ENCODE measurements around the gene RAMP1. TPM values are rescaled to one million over a fixed set of nuclear protein-coding genes. Genes with fewer than 3 reads are reported as not detected.

Gene RAMP1
- total RNA-seq, 1 experiment from 2014 or later: 23.4 TPM

DNA sequence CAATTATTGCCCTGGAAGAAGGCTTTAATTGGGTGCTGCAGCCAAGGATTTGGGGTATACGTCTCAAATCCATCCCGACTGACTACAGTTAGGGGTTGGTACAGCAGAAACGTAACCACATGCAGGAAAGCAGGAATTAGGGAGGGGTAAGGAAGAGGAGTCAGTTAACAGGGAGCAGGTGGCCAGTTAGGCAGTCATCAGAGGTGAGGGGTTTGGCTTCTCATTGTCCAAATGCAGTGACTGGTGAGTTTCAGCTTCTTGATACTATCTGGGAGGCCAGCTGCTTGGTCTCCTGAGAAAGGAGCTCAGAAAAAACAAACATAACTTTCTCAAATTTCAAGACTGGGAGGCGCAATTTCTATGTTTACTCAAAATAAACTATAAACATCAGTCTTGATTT lies 68.6 kb downstream of the RAMP1 start:
- Histone ChIP-seq H4K20me1 (ENCODE audit: insufficient read depth) (no peaks in the 10 kb centered on the region), H3K4me2 (ENCODE audit: low read length) (no peak overlapping the region), H3K9me3 (ENCODE audit: control insufficient read depth in 1 of 2, insufficient read depth in 1 of 2, low read depth in 1 of 2, low read length in 2 of 2) (peaks cover 4 to 14% of the 10 kb centered on the region in 2 experiments; a peak in 2 of 4 replicates), H3K27me3 (ENCODE audit: insufficient read depth, low read length) (no peaks in the 10 kb centered on the region), H3K27ac (ENCODE audit: low read depth, low read length) (no peak overlapping the region), H3K9ac (ENCODE audit: low read length) (no peak overlapping the region), H3K36me3 (ENCODE audit: control insufficient read depth in 1 of 2, insufficient read depth in 2 of 2, low read length in 2 of 2) (no peaks in the 10 kb centered on the region), H3K9me2 (ENCODE audit: insufficient read depth) (no peaks in the 10 kb centered on the region), H3K79me2 (ENCODE audit: insufficient read depth, low read length) (no peaks in the 10 kb centered on the region), H3K4me3 (replicated peaks in 1 of 2; ENCODE audit: low read depth in 1 of 2, low read length in 2 of 2) (no peak overlapping the region), H2AFZ (ENCODE audit: low read depth, low read length, poor library complexity, severe bottlenecking) (no peak overlapping the region), H3K4me1 (ENCODE audit: control insufficient read depth in 1 of 2, insufficient read depth in 2 of 2, low read length in 2 of 2) (peaks cover 5 to 11% of the 10 kb centered on the region in 2 experiments)
- TF ChIP-seq ZFX (IDR thresholded peaks at IDR 0.05) (no peak), POLR2A (IDR thresholded peaks at IDR 0.05; ENCODE audit: borderline replicate concordance, extremely low read depth, insufficient read depth, insufficient read length) (no peak), EZH2 (IDR thresholded peaks at IDR 0.05) (no peak), CEBPB (IDR thresholded peaks at IDR 0.05; ENCODE audit: low read depth) (no peak), EGR1 (IDR thresholded peaks at IDR 0.05; ENCODE audit: low read depth) (no peak), ELF1 (IDR thresholded peaks at IDR 0.05; ENCODE audit: borderline replicate concordance, low read depth) (no peak), POLR2AphosphoS5 (IDR thresholded peaks at IDR 0.05; ENCODE audit: low read depth, low read length) (no peak), ZNF274 (IDR thresholded peaks at IDR 0.05; ENCODE audit: low read depth, low read length) (no peak), SIN3A (IDR thresholded peaks at IDR 0.05; ENCODE audit: low read depth) (no peak), SP1 (IDR thresholded peaks at IDR 0.05; ENCODE audit: low read depth) (no peak), CBX3 (IDR thresholded peaks at IDR 0.05; ENCODE audit: low read depth) (no peak), JUND (IDR thresholded peaks at IDR 0.05) (no peak)
- TF ChIP-seq, protein P1, sequence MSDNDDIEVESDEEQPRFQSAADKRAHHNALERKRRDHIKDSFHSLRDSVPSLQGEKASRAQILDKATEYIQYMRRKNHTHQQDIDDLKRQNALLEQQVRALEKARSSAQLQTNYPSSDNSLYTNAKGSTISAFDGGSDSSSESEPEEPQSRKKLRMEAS (IDR thresholded peaks at IDR 0.05): no peak
- TF ChIP-seq, protein P2, sequence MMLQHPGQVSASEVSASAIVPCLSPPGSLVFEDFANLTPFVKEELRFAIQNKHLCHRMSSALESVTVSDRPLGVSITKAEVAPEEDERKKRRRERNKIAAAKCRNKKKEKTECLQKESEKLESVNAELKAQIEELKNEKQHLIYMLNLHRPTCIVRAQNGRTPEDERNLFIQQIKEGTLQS (IDR thresholded peaks at IDR 0.05): no peak
- RAD21 ChIA-PET (ENCODE audit: low non-redundant PET in 1 of 2, low total read pairs in 2 of 2, uncharacterized antibody in 2 of 2, unreplicated experiment in 2 of 2): no interaction called here
- DNase-seq (ENCODE audit: low read depth, low spot score) (no peak), ATAC-seq (no peak)
- CTCF ChIA-PET: no interaction called here
- POLR2A ChIA-PET: no interaction called here
- intact Hi-C loops (cut with micrococcal nuclease): no loop called here
- no TSS peak for BruUV-seq (replicated peaks)

DNA sequence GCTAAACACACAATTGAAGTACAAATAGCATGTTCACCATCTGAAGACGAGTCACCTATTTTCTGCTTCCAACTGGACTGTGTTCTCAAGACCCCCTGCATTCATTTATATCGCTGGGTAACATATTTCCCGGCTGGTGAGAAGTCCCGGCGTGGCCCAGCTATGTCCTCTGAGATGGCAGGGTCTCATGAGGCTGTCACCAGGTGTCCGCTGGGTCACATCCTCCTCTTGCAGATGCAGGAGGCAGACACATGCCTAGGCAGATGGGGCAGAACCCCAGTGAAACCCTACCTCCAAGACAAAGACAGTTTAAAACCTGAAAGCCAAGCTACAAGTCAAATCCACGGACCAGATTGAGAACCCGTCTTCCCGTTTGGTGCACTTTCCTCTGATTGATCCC lies 70.6 kb downstream of the RAMP1 start:
- no peaks in the 10 kb centered on the region for H3K36me3 ChIP-seq (ENCODE audit: control insufficient read depth in 1 of 2, insufficient read depth in 2 of 2, low read length in 2 of 2)
- ChIA-PET POLR2A (no interaction called here), RAD21 (ENCODE audit: low non-redundant PET in 1 of 2, low total read pairs in 2 of 2, uncharacterized antibody in 2 of 2, unreplicated experiment in 2 of 2) (no interaction called here), CTCF (no interaction called here)
- H3K4me1 ChIP-seq (ENCODE audit: control insufficient read depth in 1 of 2, insufficient read depth in 2 of 2, low read length in 2 of 2): no peaks in the 10 kb centered on the region
- H3K27me3 ChIP-seq (ENCODE audit: insufficient read depth, low read length): no peaks in the 10 kb centered on the region
- intact Hi-C loops (cut with micrococcal nuclease): no loop called here
- no peaks in the 10 kb centered on the region for H4K20me1 ChIP-seq (ENCODE audit: insufficient read depth)
- no peak overlapping the region for H3K4me3 ChIP-seq (replicated peaks in 1 of 2; ENCODE audit: low read depth in 1 of 2, low read length in 2 of 2)
- H3K4me2 ChIP-seq (ENCODE audit: low read length): no peak overlapping the region
- BruUV-seq (replicated peaks): no TSS peak
- DNase-seq (ENCODE audit: low read depth, low spot score) (no peak), ATAC-seq (no peak)
- no peaks in the 10 kb centered on the region for H3K79me2 ChIP-seq (ENCODE audit: insufficient read depth, low read length)
- peaks cover 4 to 14% of the 10 kb centered on the region in 2 experiments; a peak in 2 of 4 replicates for H3K9me3 ChIP-seq (ENCODE audit: control insufficient read depth in 1 of 2, insufficient read depth in 1 of 2, low read depth in 1 of 2, low read length in 2 of 2)
- H3K9ac ChIP-seq (ENCODE audit: low read length): no peak overlapping the region
- H2AFZ ChIP-seq (ENCODE audit: low read depth, low read length, poor library complexity, severe bottlenecking): no peak overlapping the region
- TF ChIP-seq, protein P3, sequence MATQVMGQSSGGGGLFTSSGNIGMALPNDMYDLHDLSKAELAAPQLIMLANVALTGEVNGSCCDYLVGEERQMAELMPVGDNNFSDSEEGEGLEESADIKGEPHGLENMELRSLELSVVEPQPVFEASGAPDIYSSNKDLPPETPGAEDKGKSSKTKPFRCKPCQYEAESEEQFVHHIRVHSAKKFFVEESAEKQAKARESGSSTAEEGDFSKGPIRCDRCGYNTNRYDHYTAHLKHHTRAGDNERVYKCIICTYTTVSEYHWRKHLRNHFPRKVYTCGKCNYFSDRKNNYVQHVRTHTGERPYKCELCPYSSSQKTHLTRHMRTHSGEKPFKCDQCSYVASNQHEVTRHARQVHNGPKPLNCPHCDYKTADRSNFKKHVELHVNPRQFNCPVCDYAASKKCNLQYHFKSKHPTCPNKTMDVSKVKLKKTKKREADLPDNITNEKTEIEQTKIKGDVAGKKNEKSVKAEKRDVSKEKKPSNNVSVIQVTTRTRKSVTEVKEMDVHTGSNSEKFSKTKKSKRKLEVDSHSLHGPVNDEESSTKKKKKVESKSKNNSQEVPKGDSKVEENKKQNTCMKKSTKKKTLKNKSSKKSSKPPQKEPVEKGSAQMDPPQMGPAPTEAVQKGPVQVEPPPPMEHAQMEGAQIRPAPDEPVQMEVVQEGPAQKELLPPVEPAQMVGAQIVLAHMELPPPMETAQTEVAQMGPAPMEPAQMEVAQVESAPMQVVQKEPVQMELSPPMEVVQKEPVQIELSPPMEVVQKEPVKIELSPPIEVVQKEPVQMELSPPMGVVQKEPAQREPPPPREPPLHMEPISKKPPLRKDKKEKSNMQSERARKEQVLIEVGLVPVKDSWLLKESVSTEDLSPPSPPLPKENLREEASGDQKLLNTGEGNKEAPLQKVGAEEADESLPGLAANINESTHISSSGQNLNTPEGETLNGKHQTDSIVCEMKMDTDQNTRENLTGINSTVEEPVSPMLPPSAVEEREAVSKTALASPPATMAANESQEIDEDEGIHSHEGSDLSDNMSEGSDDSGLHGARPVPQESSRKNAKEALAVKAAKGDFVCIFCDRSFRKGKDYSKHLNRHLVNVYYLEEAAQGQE (IDR thresholded peaks at IDR 0.05; ENCODE audit: low read depth): no peak
- no peak for TF ChIP-seq CBX3 (IDR thresholded peaks at IDR 0.05; ENCODE audit: low read depth)
- no peak for TF ChIP-seq ZNF274 (IDR thresholded peaks at IDR 0.05; ENCODE audit: low read depth, low read length)
- no peak for TF ChIP-seq POLR2AphosphoS5 (IDR thresholded peaks at IDR 0.05; ENCODE audit: low read depth, low read length)
- no peak for TF ChIP-seq ELF1 (IDR thresholded peaks at IDR 0.05; ENCODE audit: borderline replicate concordance, low read depth)
- TF ChIP-seq FOSL1 (IDR thresholded peaks at IDR 0.05; ENCODE audit: low read depth): no peak
- TF ChIP-seq SRF (IDR thresholded peaks at IDR 0.05; ENCODE audit: low read depth): no peak
- TF ChIP-seq, protein P2 (IDR thresholded peaks at IDR 0.05): no peak
- no peak for TF ChIP-seq POLR2A (IDR thresholded peaks at IDR 0.05; ENCODE audit: borderline replicate concordance, extremely low read depth, insufficient read depth, insufficient read length)
- TF ChIP-seq SP1 (IDR thresholded peaks at IDR 0.05; ENCODE audit: low read depth): no peak
- TF ChIP-seq TCF7L2 (IDR thresholded peaks at IDR 0.05; ENCODE audit: borderline replicate concordance, extremely low read depth, insufficient read depth, insufficient read length): no peak
- no peak for TF ChIP-seq JUND (IDR thresholded peaks at IDR 0.05)
- no peak for TF ChIP-seq EZH2phosphoT487 (IDR thresholded peaks at IDR 0.05; ENCODE audit: borderline replicate concordance)
- TF ChIP-seq EGR1 (IDR thresholded peaks at IDR 0.05; ENCODE audit: low read depth): no peak
- no peak for TF ChIP-seq EZH2 (IDR thresholded peaks at IDR 0.05)
- H3K27ac ChIP-seq (ENCODE audit: low read depth, low read length): no peak overlapping the region
- H3K9me2 ChIP-seq (ENCODE audit: insufficient read depth): no peaks in the 10 kb centered on the region
